Lower leg skin (tissue), 3 donors: ENCODE data around the gene HECTD4.

Experiments used
- CTCF ChIP-seq, 3 donors: fragments of 450-650 bp; IDR thresholded peaks; one replicate each; pipeline ENCODE4 v1.5.1; 2016; ENCODE audit warnings: antibody characterized with exemption in 3 of 3, mild to moderate bottlenecking in 3 of 3, moderate library complexity in 2 of 3
- POLR2A ChIP-seq, 2 donors: fragments of 450-650 bp; IDR thresholded peaks; one replicate each; pipeline ENCODE4 v1.6.1; 2016 to 2017; ENCODE audit warnings: antibody characterized with exemption in 2 of 2, mild to moderate bottlenecking in 1 of 2, moderate library complexity in 1 of 2

DNA sequence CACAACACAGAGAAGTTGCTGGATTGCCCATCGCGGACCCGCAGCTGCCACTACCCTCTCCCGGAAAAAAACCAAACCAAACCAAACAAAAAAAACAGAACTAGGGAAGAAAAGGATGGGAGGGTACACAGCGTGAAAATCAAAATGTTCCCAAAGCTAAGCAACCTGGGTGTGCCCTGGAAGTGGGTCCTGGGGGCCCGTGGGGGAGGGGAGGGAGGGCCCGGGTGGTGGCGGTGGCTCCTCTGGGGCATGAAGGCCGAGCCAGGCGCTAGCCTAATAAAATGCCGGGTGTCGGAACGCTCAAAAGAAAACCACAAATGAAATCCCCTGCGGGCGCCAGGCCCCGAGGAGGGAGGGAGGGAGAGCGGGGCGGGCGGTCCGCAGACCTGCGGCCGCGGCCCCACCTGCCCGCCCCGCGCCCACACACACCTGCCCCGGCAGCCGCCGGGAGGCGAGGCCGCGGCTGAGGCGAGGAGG is 787 bp downstream of the HECTD4 start:
- TF ChIP-seq POLR2A (IDR thresholded peaks at IDR 0.05) (no peak), CTCF (IDR thresholded peaks at IDR 0.05) (no peak)
